GM18502 (cell line): ENCODE data around the gene IQCH.

ENCODE experiments used
- ATAC-seq: cut with Tn5 transposase; IDR thresholded peaks from one replicate; pipeline ENCODE4 v1.9.1; 2021; ENCODE audit warnings: mild to moderate bottlenecking; ENCODE audit not compliant: unreplicated experiment, poor library complexity

Gene IQCH

DNA sequence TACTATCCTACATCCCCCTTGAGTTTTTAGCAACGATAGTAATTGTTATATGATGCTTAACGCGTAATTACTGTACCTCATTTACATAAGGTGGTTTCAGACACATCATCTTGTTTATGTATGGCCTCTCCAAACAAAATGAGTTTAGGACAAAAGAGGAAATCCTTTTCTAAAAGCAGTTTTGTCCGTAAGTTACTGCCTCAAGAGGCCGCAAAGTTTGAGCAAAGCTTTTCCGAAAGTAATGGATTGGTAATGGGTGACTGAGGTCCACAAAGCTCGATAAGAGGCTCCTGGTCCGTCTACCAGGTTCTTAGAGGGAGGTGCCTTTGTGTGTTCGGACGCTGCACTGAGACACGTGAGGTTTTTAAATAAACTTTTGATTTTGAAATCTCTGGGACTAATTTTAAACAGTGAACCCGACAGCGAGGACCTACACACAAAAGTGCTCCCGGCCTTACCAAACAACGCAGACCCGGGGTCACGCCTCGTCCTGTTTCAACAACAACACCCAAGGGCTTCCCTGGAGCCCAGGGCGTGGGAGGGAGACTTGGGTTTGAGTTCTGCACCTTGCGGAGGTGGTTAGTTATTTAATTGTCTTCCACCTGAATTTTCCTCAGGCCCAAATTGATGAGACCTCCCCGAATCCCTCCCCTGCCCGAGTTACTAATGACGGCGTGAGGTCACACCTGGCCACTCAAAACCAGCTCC, 265.9 kb downstream of the IQCH start:
- ATAC-seq, result peak; percentile 24

DNA sequence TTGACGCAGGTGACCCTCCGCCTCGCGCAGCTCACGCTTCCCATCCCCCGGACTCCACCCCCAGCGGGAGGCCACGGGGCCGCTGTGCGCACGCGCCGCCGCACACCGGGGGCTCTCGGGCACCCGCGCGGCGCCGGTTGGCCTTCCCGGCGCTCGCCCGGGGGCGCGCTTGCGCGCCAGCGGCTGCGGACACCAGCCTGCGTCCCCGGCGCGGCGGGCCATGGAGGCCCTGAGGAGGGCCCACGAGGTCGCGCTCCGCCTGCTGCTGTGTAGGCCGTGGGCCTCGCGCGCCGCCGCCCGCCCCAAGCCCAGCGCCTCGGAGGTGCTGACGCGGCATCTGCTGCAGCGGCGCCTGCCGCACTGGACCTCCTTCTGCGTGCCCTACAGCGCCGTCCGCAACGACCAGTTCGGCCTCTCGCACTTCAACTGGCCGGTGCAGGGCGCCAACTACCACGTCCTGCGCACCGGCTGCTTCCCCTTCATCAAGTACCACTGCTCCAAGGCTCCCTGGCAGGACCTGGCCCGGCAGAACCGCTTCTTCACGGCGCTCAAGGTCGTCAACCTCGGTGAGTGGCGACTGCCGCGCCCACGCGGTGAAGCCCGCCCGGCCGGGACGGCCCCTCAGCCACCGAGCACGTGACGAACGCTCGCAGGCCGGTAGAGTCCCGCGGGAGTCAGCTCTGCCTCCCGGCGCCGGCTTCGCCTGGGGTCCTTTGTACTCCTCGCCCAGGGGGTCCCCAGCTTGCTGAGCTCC, 266.6 kb downstream of the IQCH start, which contains the start of gene C15orf61:
C15orf61 (plus strand) TSS at position 103 of the 754 bp plus-strand sequence; CDS start at position 221, 118 bp downstream.
- peak; percentile 69 for ATAC-seq

DNA sequence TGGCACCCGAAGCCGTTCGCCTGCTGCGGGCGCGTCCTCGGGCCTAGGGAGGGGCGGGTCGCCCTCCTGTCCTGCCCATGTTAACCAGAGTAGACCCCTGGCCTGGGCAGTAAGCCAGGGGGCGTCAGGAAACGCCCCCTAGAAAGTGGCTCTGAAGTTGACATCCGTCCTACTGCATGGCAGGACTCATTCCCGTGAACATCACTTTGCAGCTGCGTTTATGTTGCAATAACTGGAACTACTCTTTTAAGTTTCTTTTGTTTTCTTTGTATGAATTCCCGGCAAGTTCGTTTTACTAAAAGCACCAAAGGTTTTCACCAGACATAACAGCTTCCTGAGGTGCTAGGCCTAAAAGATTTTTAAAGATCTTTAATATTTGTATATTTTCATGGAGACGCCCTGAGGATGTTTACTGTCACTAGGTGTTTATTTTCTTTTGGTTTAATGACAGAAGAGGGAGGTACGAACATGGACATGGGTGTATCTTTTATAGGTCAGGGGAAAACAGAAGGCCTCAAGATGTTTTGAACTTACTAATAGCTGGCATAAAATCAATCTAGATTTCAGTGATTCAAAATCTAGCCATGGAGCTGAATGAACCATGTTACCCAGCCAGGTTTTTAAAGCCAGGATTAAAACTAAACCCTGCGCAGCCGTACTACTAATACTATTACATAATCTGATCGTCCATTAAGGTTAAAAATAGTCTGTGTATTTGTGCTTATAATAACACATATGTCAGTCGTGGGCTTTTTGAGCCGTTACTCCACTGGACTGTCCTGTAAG, 267.4 kb downstream of the IQCH start:
- ATAC-seq, result no peak

DNA sequence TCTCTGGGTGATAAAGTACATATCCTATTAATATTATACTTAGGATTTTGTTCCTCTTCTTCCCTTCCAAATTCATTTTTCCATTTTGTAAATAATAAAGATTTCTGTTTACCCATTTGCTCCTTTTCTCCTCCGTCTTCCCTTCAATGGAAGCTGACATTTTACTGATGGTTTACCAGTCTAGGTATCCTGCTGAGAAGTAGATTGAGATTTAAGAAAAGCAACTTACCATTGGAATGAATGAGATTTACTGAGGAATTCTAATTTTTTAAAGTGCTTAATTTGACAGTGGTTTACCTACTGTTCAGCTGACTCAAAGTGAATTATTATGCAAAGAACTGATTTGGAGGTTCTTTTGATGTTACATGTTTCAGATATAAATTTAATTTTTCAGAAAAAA, 268.7 kb downstream of the IQCH start:
- no peak for ATAC-seq

DNA sequence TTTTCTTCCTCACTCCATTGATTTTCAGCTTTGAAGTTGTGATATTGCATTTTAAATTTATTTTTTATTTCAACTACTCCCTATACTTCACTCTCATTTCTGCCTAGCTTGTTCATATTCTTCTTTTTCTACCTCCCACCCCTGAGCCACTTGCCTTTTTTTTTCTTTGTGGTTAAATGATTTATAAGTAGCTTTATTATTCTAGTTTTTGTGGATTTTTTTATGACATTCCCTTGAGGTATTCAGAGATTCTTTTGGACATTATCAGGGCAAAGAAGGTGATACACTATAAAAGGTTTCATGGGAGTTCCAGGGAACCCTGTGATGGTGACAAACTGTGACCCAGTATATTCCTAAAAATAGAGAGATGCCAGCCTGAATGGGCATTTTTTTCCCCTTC, 269.6 kb downstream of the IQCH start:
- no peak for ATAC-seq

DNA sequence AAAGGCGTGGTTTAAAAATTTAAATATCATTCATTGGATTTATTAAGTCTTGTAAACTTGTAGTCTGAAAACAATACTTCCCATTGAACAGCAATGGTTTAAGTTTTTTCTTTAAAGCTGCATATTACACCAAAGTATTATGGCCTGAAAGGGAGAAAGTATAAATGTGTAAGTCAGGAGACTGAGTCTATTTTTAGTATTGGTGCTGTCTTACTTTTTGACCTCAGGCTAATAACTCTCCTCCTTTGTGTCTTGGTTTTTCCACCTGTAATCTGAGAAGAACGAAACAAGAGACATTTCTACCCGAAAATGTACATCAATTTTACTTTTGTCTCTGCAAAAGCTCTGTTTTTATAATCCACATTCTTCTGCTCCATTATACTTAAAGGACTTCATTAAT, 273.9 kb downstream of the IQCH start:
- ATAC-seq, result no peak

DNA sequence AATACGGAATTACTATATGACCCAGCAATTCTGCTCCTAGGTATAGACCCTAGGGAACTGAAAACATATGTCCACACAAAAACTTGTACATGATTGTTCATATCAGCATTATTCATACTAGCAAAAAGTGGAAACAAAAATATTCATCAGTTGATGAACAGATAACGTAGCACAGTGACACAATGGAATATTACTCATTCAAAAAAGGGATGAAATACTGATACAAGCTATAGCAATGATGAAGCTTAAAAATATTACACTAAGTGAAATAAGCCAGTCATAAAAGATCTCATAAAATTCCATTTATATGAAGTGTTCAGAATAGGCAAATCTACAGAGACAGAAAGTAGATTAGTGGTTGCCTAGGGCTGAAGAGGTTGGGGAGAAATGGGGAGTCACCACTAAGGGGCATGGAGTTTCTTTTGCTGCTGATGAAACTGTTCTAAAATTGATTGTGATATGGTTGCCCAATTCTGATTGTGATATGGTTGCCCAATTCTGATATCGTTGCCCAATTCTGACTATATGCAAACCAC, 276.9 kb downstream of the IQCH start:
- no peak for ATAC-seq

DNA sequence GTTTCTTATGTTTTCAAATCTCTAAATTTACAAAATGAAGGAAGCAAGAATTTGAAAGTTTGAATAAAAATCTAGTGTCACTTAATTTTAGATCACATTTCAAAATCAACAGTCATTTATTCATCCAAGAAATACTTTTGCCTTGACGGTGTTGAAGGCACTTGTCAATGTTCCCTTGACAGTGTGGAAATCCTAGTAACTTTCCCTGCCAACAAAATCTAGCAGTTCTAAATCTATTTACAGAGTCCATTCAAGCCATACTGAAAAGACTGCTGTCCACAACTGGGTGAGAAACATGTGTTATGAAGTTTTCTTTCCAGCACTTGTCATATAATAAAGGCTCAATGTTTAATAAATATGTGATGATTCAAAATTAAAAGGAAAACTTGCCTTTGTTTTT, 279.3 kb downstream of the IQCH start:
- ATAC-seq, result no peak

DNA sequence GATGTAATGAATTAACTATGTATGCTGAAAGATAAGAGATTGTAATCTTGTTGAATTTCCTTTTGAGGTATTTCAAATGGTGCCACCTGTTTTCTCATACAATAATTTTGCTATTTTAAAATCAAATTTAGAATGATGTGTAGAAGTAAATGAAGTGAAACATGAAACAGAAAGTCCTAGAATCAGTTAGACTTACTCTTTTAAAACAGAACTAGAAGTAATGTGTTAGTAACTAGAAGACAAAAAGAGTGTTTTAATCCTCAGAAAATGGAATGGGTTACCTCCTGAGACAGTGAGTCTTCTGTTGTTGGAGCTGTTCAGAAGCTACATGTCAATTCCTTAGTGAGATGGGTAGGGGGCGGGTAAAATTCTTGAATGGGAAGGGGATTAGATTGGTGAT, 279.8 kb downstream of the IQCH start:
- no peak for ATAC-seq

DNA sequence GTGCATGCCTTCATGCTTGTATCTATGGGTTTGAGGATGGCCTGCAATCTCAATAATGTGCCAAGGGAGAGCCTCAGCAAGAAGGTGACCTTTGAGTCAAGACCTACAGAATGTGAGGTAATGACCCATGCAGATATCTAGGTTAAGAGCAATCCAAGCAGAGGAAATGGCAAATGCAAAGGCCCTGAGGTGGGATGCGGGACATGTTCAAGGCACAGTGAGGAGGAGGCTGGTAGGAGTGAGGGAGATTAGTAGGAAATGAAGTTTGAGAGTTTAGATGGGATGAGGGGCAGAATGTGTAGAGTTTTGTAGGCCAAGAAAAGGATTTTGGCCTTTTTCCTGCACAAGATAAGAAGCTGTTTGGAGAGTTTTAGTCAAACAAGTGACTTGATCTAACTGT, 283.2 kb downstream of the IQCH start:
- ATAC-seq, result no peak

DNA sequence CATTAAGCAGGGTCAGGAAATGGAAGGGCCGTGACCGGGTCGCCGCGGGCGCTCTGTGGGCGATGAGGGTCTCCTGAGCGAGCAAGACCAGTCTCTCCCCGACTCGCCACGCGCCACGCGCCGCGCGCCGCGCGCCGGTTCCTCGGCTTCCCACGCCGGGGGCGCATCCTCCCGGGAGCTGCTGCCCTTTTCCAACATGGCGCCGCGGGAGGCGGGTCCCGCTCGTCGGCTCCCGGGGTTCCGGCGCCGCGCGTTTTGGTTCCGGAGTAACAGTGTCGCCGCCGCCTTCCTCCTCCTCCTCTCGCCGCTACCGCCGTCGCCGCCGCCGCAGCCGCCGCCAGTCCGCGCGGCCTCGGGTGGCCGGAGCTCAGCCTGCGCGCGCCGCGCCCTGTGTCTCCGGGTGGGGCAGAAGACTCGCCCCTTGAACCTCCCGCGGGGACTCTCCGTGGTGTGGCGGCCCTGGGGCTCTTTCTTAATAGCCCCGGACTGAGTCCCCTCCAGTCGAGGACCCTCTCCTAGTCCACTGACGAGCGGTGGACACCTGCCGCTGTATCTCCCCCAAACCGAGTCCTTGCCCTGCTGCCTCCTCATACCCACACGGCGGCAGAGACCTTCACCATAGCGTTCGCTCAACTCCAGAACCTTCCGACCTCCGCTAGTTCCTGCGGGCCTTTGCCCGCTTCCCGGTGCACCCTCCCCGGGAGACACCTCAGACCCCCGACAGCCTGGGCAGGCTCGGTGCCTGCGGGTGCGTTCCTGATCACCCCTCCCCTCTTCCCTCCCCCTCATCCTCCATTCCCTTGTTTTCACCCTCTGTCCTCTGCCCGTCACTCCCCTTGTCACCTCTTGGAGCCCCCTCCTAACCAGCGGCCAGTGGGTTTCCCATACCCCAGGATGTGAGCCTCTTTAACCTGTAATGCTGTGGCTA, 288.1 kb downstream of the IQCH start, which contains the start of gene MAP2K5:
MAP2K5 (plus strand) TSS at position 284 of the 928 bp plus-strand sequence; CDS start at position 917, 633 bp downstream.
- ATAC-seq, result peak; percentile 57

DNA sequence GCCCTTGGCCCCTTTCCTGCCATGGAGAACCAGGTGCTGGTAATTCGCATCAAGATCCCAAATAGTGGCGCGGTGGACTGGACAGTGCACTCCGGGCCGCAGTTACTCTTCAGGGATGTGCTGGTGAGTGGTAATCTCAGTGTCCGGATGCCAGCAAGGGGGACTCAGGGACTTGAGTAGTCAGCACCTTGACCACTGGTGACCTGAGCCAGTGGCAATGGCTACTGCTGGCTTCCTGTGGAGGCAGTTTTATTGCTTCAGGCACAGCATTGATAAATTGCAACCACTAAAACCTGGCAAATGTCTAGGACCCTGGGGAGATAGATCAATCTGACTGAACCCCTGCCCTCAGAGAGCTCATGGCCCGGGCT, 288.7 kb downstream of the IQCH start:
- no peak for ATAC-seq

DNA sequence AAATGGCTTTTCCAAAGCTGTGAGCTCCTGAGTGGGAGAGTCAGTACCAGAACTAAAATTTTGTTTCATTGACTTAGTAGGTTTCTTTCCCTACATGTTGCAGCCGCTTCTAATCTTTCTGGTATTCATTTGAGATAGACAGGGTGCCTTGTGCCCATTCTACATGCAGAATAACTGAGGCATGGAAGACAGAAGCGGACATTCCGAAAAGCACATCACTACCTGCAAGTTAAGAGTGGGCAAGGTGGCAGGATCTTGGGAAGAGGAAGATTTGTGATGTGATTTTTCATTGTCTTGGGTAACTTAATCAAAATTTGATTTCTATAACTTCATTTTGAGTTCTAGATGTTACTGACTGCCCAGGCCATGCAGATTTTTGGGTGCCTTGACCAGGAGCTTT, 289.9 kb downstream of the IQCH start:
- ATAC-seq, result no peak

DNA sequence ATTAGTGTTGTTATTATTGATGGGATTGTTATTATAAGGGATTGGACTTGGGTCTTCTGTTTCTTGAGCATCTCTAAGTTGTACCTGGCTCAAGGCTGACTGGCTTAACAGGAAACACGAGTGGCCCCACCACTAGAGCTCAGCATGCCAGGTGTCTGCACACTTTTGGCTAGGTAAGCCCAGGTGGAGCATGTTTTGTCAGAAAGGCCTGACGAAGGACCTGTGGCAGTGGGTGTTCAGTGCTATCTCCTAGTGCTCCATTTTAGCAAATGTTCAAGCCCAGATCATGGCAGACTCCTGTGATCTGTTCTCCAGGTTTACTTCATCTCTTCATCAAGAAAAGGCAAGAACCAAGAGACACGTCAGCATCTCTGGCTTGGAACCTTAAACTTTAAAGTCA, 291.3 kb downstream of the IQCH start:
- no peak for ATAC-seq

DNA sequence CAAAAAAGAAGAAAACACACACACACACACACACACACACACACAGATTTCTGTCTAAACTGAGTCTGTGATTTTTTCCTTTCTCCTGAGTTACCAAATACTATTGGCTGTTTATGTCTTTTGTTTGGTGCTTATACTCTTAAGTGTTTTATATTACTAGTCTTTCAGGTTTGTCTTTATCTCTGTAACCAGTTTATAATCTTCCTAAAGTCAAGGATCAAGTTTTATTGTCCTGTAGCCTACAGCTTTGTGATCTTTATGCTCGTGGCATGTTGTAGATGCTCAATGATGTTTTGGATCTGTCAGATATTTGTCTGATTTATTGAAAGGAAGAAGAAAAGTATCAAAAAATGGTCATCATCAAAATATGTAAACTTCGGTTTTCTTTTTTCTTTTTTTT, 292.5 kb downstream of the IQCH start:
- no peak for ATAC-seq

DNA sequence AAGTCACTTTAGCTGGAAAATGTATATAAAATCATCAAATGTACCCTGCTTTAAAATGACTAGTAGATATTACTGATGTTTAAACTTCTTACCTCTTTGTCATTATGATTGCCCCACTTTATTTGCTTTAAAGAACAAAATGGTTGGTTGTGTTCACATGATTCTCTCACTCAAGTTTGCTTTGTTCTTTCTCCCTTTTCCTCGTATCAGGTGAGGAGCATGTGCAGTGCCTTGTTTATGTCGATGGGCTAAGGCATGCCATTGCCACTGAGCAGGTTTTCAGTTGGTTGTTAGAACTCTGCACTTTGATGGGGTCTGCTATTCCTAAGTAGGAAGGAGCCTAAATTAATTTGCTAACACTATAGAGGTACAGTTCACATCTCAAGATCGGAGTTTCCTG, 293.2 kb downstream of the IQCH start:
- no peak for ATAC-seq

DNA sequence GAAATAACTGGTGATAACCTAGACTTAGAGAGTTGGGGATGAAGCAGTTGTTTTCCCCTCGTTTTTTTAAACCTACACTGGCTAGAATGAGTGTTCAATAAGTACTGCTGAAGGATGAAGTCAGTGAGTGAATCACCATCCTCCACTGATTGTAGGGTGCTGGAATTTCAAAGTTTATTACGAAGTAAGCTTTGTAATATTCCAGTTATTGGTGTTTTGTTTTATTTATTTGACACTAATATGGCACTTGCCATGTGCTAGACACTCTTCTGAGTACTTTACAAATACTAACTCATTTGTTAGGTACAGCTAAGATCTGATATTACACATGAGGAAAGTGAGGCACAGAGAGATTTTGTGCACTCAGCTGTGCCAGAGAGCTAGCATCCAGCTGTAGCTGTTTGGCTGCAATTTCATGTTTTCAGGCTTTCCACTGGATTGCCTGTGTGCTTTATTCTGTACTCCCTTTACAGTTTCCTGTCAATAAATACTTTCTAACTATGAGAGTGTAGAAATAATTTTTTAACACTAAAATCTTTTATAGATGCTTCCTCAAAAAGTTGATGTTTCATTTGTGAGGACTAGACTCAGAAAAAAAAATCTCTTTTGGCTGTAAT, 293.8 kb downstream of the IQCH start:
- ATAC-seq, result no peak

DNA sequence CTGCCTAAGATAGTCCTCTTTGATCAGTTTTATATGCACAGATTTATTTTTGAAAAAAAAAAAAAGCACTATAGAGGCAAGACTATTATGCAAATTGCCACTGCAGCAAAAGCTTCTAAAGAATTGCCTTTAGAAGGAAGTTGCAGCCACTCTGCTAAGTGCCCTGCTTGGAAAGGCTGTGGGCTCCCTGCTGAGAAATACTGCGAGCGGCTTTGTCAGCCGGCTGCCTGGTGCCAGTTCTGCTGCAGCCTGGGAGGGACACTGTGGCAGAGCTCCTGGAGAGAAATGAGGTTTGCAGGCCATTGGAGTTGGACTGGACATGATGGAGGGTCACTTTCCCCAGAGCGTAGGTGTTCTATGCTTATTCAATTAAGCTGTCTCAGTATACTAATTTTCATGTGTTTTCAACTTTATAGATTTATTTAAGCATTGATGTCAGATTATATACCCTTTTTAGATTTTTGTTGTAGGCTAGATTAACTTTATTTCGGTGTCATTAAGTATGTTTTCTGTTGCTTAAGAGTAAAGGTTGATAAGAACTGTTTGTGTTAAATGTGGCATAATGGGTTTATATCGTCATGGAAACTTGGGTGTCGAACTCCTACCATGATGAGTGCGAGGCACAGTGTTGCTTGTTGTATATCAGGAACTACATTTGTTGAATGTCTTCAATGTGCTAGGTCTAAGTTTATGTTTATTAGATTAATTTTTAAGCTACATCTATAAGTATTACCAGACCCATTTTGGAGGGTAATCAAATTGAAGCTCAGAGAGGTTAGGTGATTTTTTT, 294.5 kb downstream of the IQCH start:
- ATAC-seq, result no peak

DNA sequence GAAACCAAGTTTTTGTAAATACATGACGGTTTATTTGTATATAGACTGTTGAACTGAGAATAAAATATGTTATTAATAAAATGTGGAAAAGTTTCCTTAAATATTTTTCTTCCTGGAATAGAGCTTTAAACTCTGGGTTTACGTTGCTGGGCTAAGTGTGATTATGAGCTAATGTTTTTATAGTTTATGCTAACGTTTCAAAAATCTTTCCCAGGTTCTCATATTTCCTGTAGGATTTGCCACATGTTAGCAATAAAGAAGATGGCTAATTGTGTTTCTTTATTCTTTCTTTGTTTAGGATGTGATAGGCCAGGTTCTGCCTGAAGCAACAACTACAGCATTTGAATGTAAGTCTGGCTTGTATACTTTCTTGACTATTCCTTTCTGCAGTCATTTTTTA, 295.1 kb downstream of the IQCH start:
- ATAC-seq, result no peak
